Measurements from ENCODE around the gene MAP3K7. TPM values are rescaled to one million over a fixed set of nuclear protein-coding genes. Genes with fewer than 3 reads are reported as not detected.

The MAP3K7 gene
- total RNA-seq (ENCODE audit: unreplicated experiment): 40.5 TPM
- long read RNA-seq, full-length matches to known transcripts: 23 of 32 reads
- long read RNA-seq, partial matches to known transcripts: 1 of 32 reads
- long read RNA-seq, other reads (novel, unspliced or antisense): 8 of 32 reads

DNA sequence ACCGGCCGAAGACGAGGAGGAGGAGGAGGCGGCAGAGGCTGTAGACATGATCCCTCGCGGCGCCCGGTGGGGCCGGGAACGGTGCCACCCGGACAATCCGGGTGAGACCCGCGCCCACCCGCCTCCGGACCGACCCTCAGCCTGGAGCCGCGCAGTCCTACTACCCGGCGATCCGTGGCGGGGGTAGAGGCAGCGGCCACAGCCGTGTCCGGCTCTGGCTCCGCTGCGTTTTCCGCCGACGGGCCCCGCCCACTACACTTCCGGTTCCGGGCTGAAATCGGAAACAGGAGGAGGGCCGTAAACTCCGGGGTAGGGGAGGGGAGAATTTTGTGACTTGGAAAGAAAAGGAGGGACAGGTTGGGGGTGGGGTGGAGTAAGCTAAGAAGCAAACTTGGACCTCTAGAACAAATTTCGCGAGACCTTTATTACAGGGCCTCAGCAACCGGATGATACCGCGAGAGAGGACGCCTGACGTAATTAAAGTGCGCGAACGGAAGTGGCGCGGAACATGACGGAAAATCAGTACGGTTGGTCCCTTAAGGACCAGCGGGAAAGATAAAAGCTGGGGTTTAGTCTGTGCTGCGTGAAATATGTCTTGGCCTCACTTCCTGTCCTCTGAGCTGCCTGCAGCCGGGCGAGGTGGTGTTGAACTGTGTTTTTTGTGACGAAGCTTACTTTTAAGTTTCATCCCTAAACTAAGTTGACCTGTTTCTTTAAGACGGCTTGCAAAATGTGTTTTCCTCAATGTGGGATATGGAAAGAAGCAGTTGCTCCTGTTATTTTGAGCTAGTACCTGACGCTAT, at the start of gene MAP3K7:
Gene MAP3K7 (minus strand): TSS at position 237 of the 803 bp plus-strand sequence. CDS start 189 bp downstream, at position 48.
- DNase-seq (ENCODE audit: low spot score): peak; percentile 92
- peaks cover 25% of the 10 kb centered on the region for H3K4me1 Mint-ChIP-seq (ENCODE audit: unreplicated experiment)
- TF ChIP-seq, protein P1, sequence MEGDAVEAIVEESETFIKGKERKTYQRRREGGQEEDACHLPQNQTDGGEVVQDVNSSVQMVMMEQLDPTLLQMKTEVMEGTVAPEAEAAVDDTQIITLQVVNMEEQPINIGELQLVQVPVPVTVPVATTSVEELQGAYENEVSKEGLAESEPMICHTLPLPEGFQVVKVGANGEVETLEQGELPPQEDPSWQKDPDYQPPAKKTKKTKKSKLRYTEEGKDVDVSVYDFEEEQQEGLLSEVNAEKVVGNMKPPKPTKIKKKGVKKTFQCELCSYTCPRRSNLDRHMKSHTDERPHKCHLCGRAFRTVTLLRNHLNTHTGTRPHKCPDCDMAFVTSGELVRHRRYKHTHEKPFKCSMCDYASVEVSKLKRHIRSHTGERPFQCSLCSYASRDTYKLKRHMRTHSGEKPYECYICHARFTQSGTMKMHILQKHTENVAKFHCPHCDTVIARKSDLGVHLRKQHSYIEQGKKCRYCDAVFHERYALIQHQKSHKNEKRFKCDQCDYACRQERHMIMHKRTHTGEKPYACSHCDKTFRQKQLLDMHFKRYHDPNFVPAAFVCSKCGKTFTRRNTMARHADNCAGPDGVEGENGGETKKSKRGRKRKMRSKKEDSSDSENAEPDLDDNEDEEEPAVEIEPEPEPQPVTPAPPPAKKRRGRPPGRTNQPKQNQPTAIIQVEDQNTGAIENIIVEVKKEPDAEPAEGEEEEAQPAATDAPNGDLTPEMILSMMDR (IDR thresholded peaks at IDR 0.05; ENCODE audit: unreplicated experiment): no peak
- H3K27ac Mint-ChIP-seq (ENCODE audit: unreplicated experiment): peak within 1 kb of the TSS; percentile 98
- H3K9me3 Mint-ChIP-seq (ENCODE audit: unreplicated experiment): no peaks in the 10 kb centered on the region
- peaks cover 4% of the 10 kb centered on the region for H3K36me3 Mint-ChIP-seq (ENCODE audit: low read depth, unreplicated experiment)
- H3K4me3 Mint-ChIP-seq (ENCODE audit: unreplicated experiment): peak within 1 kb of the TSS; percentile 99
- peaks cover 12% of the 10 kb centered on the region for H3K27me3 Mint-ChIP-seq (ENCODE audit: unreplicated experiment)

DNA sequence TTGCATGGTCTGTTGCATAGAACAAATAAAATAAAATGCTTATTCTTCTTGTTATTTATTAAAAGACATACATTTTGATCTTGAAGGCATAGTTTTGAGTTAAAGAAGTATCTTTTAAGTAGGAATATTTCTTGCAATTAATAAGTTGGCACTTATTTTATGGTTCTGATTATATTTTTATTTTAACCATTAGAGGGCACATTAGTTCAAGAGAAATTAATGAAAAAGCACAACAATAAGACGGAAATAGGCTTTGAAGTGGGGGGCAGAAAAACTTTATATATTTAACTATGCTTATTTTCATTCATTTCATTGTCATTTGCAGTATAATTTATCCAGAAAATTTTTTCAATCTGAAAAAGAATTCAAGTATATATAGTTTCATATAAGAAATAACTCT, 44.2 kb upstream of the MAP3K7 start:
- no peak overlapping the region for H3K4me3 Mint-ChIP-seq (ENCODE audit: unreplicated experiment)
- TF ChIP-seq, protein P1 (IDR thresholded peaks at IDR 0.05; ENCODE audit: unreplicated experiment): no peak
- no peak overlapping the region for H3K27ac Mint-ChIP-seq (ENCODE audit: unreplicated experiment)
- DNase-seq (ENCODE audit: low spot score): no peak
- H3K4me1 Mint-ChIP-seq (ENCODE audit: unreplicated experiment): no peaks in the 10 kb centered on the region
- H3K9me3 Mint-ChIP-seq (ENCODE audit: unreplicated experiment): no peaks in the 10 kb centered on the region
- no peaks in the 10 kb centered on the region for H3K27me3 Mint-ChIP-seq (ENCODE audit: unreplicated experiment)
- H3K36me3 Mint-ChIP-seq (ENCODE audit: low read depth, unreplicated experiment): no peaks in the 10 kb centered on the region

DNA sequence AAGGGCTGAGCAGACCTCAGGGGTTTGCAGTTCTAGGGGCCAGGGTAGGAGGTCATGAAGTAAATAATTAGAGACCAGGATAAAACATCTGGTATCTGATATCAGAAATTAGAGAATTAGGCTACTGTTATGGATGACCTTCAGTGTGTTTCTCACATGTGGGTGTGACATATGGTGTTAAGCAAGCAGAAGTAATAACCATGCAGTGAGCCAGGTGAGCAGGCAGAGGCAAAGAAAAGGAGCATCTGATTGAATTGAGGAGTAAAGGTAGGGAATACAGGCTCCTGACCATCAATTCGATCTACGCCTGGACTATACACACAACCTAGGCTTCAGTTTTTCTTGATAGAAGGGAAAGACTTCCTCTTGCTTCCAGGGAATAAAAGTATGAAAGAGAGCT, 34.7 kb upstream of the MAP3K7 start:
- H3K4me1 Mint-ChIP-seq (ENCODE audit: unreplicated experiment): no peaks in the 10 kb centered on the region
- TF ChIP-seq, protein P1 (IDR thresholded peaks at IDR 0.05; ENCODE audit: unreplicated experiment): no peak
- H3K36me3 Mint-ChIP-seq (ENCODE audit: low read depth, unreplicated experiment): peaks cover 5% of the 10 kb centered on the region

DNA sequence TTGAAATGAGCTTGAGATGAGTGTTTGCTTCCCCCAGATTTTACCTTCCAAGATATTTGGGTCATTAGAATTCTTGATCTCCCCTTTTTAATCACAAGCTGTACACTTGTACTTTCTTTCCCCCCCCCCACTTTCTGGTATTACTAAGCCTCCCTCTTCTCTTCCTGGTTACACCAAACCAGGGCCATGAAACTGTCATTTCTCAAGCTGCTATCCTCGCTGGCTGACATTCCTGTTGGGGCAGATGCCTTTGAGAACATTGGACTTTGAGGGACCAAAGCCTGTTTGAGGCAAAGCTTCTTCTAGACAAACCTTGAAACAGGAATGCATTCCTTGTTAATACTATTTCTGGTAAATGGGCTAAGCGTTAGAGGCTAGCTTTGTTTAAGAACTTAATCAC, 32.3 kb upstream of the MAP3K7 start:
- H3K27me3 Mint-ChIP-seq (ENCODE audit: unreplicated experiment): no peaks in the 10 kb centered on the region
- DNase-seq (ENCODE audit: low spot score): no peak
- H3K27ac Mint-ChIP-seq (ENCODE audit: unreplicated experiment): no peak overlapping the region
- peaks cover 1% of the 10 kb centered on the region for H3K36me3 Mint-ChIP-seq (ENCODE audit: low read depth, unreplicated experiment)
- no peak overlapping the region for H3K4me3 Mint-ChIP-seq (ENCODE audit: unreplicated experiment)
- peaks cover 5% of the 10 kb centered on the region for H3K4me1 Mint-ChIP-seq (ENCODE audit: unreplicated experiment)
- no peaks in the 10 kb centered on the region for H3K9me3 Mint-ChIP-seq (ENCODE audit: unreplicated experiment)
- TF ChIP-seq, protein P1 (IDR thresholded peaks at IDR 0.05; ENCODE audit: unreplicated experiment): no peak

More for the DNA sequence above, 34.7 kb upstream of the MAP3K7 start:
- DNase-seq (ENCODE audit: low spot score): no peak
- H3K9me3 Mint-ChIP-seq (ENCODE audit: unreplicated experiment): no peaks in the 10 kb centered on the region
- H3K4me3 Mint-ChIP-seq (ENCODE audit: unreplicated experiment): no peak overlapping the region
- no peak overlapping the region for H3K27ac Mint-ChIP-seq (ENCODE audit: unreplicated experiment)
- no peaks in the 10 kb centered on the region for H3K27me3 Mint-ChIP-seq (ENCODE audit: unreplicated experiment)

DNA sequence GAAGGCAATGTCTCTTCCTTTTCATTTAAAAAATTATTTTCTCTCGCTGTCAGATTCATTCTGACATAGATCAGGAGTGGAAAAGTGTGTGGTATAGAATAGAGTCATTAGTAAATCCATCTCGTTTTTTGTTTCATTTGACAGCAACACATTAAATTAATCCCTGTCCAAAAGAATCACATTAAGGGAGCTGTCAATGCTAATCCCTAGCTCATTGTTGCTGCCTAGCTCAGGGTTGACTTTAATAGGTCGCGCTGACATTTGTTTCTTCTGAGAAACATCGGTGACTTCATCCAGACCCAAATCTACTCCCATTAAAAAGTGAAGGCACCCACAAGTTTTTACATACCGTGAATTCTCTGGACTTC, 25.4 kb upstream of the MAP3K7 start:
- Mint-ChIP-seq H3K4me1 (ENCODE audit: unreplicated experiment) (peaks cover 17% of the 10 kb centered on the region), H3K9me3 (ENCODE audit: unreplicated experiment) (no peaks in the 10 kb centered on the region), H3K27me3 (ENCODE audit: unreplicated experiment) (peaks cover 2% of the 10 kb centered on the region), H3K36me3 (ENCODE audit: low read depth, unreplicated experiment) (no peaks in the 10 kb centered on the region), H3K27ac (ENCODE audit: unreplicated experiment) (no peak overlapping the region), H3K4me3 (ENCODE audit: unreplicated experiment) (peak overlapping the region; percentile 24)
- TF ChIP-seq, protein P1 (IDR thresholded peaks at IDR 0.05; ENCODE audit: unreplicated experiment): no peak
- DNase-seq (ENCODE audit: low spot score): no peak
